Endothelial cell of umbilical vein (primary cell): ENCODE data around the gene HNRNPU. TPM values are rescaled to one million over a fixed set of nuclear protein-coding genes. Genes with fewer than 3 reads are reported as not detected.

Source experiments
- BruUV-seq: library from RNA; stranded (reverse); fragments of 400-500 nt; replicated peaks from 2 replicates; lab custom pipeline; 2021; lab: Mats Ljungman, UMichigan
- CTCF ChIA-PET: fragments of 300-600, 350-600 bp; sonication (Branson Sonifier 250); formaldehyde crosslinking; loops from one replicate; lab custom pipeline; 2021; ENCODE audit warnings: antibody characterized with exemption, inconsistent platforms; lab: Charles Lee
- POLR2A ChIA-PET: fragments of 300-600, 350-600 bp; sonication (Branson Sonifier 250); formaldehyde crosslinking; loops from one replicate; lab custom pipeline; 2021; ENCODE audit warnings: antibody characterized with exemption, inconsistent platforms; lab: Charles Lee
- DNase-seq: peaks from one replicate; pipeline ENCODE4 v3.0.0-alpha.2; 2011; ENCODE audit warnings: low read depth, low spot score
- FAIRE-seq: peaks from 2 replicates; lab custom pipeline; 2011; peaks lifted over from hg19 to GRCh38; lab: Jason Lieb, UNC
- H2AFZ ChIP-seq: 2 replicates; pipeline ENCODE4 v1.6.0; 2012; ENCODE audit warnings: low read depth, low read length, control low read depth, inconsistent platforms
- H3K27ac ChIP-seq: 2 replicates; pipeline ENCODE4 v1.5.1; 2011; ENCODE audit warnings: low read depth, mild to moderate bottlenecking, control low read depth, low read length, moderate library complexity; ENCODE audit not compliant: insufficient read depth
- H3K27me3 ChIP-seq, 2 experiments: 2 replicates each; pipeline versions ENCODE4 v1.6.0 to v1.6.1; 2011; ENCODE audit warnings: low read length in 2 of 2, mixed read lengths in 1 of 2; ENCODE audit not compliant: control insufficient read depth in 2 of 2, insufficient read depth in 2 of 2
- H3K36me3 ChIP-seq, 2 experiments: 2 replicates in 1 of 2; 3 replicates in 1 of 2; pipeline ENCODE4 v1.5.1; 2011; ENCODE audit warnings: low read length in 2 of 2, mild to moderate bottlenecking in 1 of 2, moderate library complexity in 1 of 2; ENCODE audit not compliant: control insufficient read depth in 2 of 2, insufficient read depth in 2 of 2; ENCODE audit errors: extremely low read depth in 1 of 2
- H3K4me1 ChIP-seq: 3 replicates; pipeline ENCODE4 v1.5.1; 2011; ENCODE audit warnings: mild to moderate bottlenecking, low read length; ENCODE audit not compliant: control insufficient read depth, insufficient read depth; ENCODE audit errors: extremely low read depth
- H3K4me2 ChIP-seq: 2 replicates; pipeline ENCODE4 v1.6.1; 2011; ENCODE audit warnings: low read length, control low read depth, mixed read lengths; ENCODE audit not compliant: insufficient read depth
- H3K4me3 ChIP-seq, 3 experiments: fragments of 200-600 bp in 1 of 3; sonication (generic), shearing (Covaris generic) in 1 of 3; replicated peaks in 1 of 3; 2 replicates each; pipeline ENCODE4 v1.5.1; 2011 to 2016; ENCODE audit warnings: control low read depth in 3 of 3, low read length in 3 of 3, mild to moderate bottlenecking in 2 of 3, inconsistent platforms in 1 of 3, low read depth in 1 of 3, moderate library complexity in 1 of 3; ENCODE audit not compliant: insufficient read depth in 1 of 3
- H3K79me2 ChIP-seq: 2 replicates; pipeline ENCODE4 v1.6.0; 2012; ENCODE audit warnings: low read length, inconsistent platforms; ENCODE audit not compliant: control insufficient read depth, insufficient read depth
- H3K9ac ChIP-seq: replicated peaks from 2 replicates; pipeline ENCODE3; 2011; ENCODE audit warnings: low read length, control low read depth; ENCODE audit not compliant: insufficient read depth; ENCODE audit errors: extremely low read depth
- H3K9me1 ChIP-seq: replicated peaks from 3 replicates; pipeline ENCODE4 v1.6.0; 2011; ENCODE audit warnings: mild to moderate bottlenecking, low read length; ENCODE audit not compliant: control insufficient read depth, insufficient read depth; ENCODE audit errors: extremely low read depth
- H3K9me3 ChIP-seq: replicated peaks from 2 replicates; pipeline ENCODE4 v1.5.1; 2012; ENCODE audit warnings: low read length, inconsistent platforms; ENCODE audit not compliant: control insufficient read depth, insufficient read depth
- H4K20me1 ChIP-seq: replicated peaks from 2 replicates; pipeline ENCODE3; 2011; ENCODE audit warnings: mild to moderate bottlenecking, low read length; ENCODE audit not compliant: control insufficient read depth, insufficient read depth; ENCODE audit errors: extremely low read depth
- CTCF ChIP-seq, 2 donors: IDR thresholded peaks; 1 replicate in 1 of 2; 2 replicates in 1 of 2; pipeline ENCODE4 v1.5.1; 2011; ENCODE audit warnings: low read length in 2 of 2, mild to moderate bottlenecking in 2 of 2, moderate library complexity in 2 of 2, control low read depth in 1 of 2, inconsistent platforms in 1 of 2, low read depth in 1 of 2; ENCODE audit not compliant: insufficient read depth in 1 of 2; ENCODE audit errors: extremely low read depth in 1 of 2
- EZH2 ChIP-seq: IDR thresholded peaks from 2 replicates; pipeline ENCODE4 v1.6.1; 2012; ENCODE audit warnings: borderline replicate concordance, low read depth, mild to moderate bottlenecking, moderate library complexity, low read length, inconsistent platforms; ENCODE audit not compliant: severe bottlenecking
- FOS ChIP-seq: IDR thresholded peaks from 2 replicates; pipeline ENCODE4 v1.6.1; 2011; ENCODE audit warnings: mild to moderate bottlenecking, low read length, moderate library complexity, borderline replicate concordance; ENCODE audit not compliant: insufficient read depth
- GATA2 ChIP-seq: IDR thresholded peaks from 2 replicates; pipeline ENCODE4 v1.7.0; 2011; ENCODE audit warnings: low read depth, mild to moderate bottlenecking, moderate library complexity, mixed read lengths, low read length; ENCODE audit not compliant: insufficient read length, insufficient read depth
- JUN ChIP-seq: IDR thresholded peaks from 2 replicates; pipeline ENCODE4 v1.6.1; 2011; ENCODE audit warnings: borderline replicate concordance, low read depth; ENCODE audit not compliant: insufficient read length, insufficient read depth
- MAX ChIP-seq: IDR thresholded peaks from 2 replicates; pipeline ENCODE4 v1.6.1; 2011; ENCODE audit not compliant: insufficient read depth, insufficient read length
- MYC ChIP-seq: IDR thresholded peaks from one replicate; pipeline ENCODE4 v1.6.1; 2011; ENCODE audit warnings: mild to moderate bottlenecking, low read depth, low read length
- POLR2A ChIP-seq: IDR thresholded peaks from 2 replicates; pipeline ENCODE4 v1.6.1; 2012; ENCODE audit warnings: low read depth, mild to moderate bottlenecking, control low read depth, low read length
- POLR2AphosphoS5 ChIP-seq: IDR thresholded peaks from 2 replicates; pipeline ENCODE4 v1.6.1; 2012; ENCODE audit warnings: low read depth, mild to moderate bottlenecking, control low read depth, low read length, moderate library complexity; ENCODE audit not compliant: insufficient read depth
- dilution Hi-C: fragments of 300-500 bp; cut with MboI; formaldehyde crosslinking; loops from one replicate; pipeline ENCODE4 v1.15.0; 2019; ENCODE audit warnings: low sequenced_read_pairs; ENCODE audit not compliant: extremely low pct_ligation_motif_present
- intact Hi-C: fragments of 100-400 bp; cut with micrococcal nuclease; formaldehyde crosslinking; loops from one replicate; pipeline ENCODE4 v1.10.0; 2022
- polyA plus RNA-seq, 4 experiments: library from polyadenylated mRNA; depleted of rRNA in 3 of 4; stranded (reverse) in 3 of 4; unstranded in 1 of 4; fragments of >200 nt; gene quantifications; 2 replicates each; pipeline versions ENCODE4 v1.2.1 to v1.2.3, GENCODE V29; 2011 to 2012; ENCODE audit warnings: missing spikeins in 1 of 4
- total RNA-seq: library from RNA; stranded (reverse); gene quantifications from 2 replicates; pipeline ENCODE4 v1.2.3, GENCODE V29; 2021

HNRNPU gene
- total and polyA plus RNA-seq, 2 donors (not counting 3 experiments of a cell fraction or from before 2014, with no cell fraction given), result 68.7 to 417 TPM

- intact Hi-C loops (no loop called here), dilution Hi-C loops (no loop called here)
- no peak for FAIRE-seq
- Histone ChIP-seq H3K4me1 (peaks cover 30% of the 10 kb centered on the region), H3K36me3 (peaks cover 12 to 47% of the 10 kb centered on the region in 2 experiments), H4K20me1 (peaks cover 27% of the 10 kb centered on the region), H3K9me1 (no peaks in the 10 kb centered on the region), H3K4me3 (peak overlapping the region; percentile 86 to 97 (median 96)), H2AFZ (no peak overlapping the region), H3K27ac (no peak overlapping the region), H3K9me3 (no peaks in the 10 kb centered on the region), H3K27me3 (no peaks in the 10 kb centered on the region), H3K79me2 (peaks cover 79% of the 10 kb centered on the region), H3K4me2 (peak overlapping the region; percentile 94), H3K9ac (peak overlapping the region; percentile 92)
- peak; percentile 24 for TF ChIP-seq FOS
- TF ChIP-seq MAX, result no peak
- no peak for TF ChIP-seq JUN
- TF ChIP-seq POLR2A, result no peak
- POLR2A ChIA-PET, result interaction anchor here (0.6 kb wide), 1 partner anchor 8 kb away, joined by 4 read pairs; no protein-coding TSS in a partner anchor
- BruUV-seq, result no TSS peak
- CTCF ChIA-PET, result interaction anchor here (1.4 to 6.6 kb wide), 6 partner anchors 11 to 181 kb away, joined by 4 to 104 read pairs (median 19); partner anchors contain the start of gene COX20
- no peak for DNase-seq
Measured at GRCh38 chr1:244860914-244861610, 3.3 kb downstream of the HNRNPU start.

GRCh38 chr1:244860078-244860477 lies 4.3 kb downstream of the HNRNPU start:
- peaks cover 16 to 55% of the 10 kb centered on the region in 2 experiments for H3K36me3 ChIP-seq
- POLR2A ChIA-PET, result no interaction called here
- H3K79me2 ChIP-seq, result peaks cover 89% of the 10 kb centered on the region
- no peak for FAIRE-seq
- no peak overlapping the region for H2AFZ ChIP-seq
- H3K9me1 ChIP-seq, result no peaks in the 10 kb centered on the region
- no peaks in the 10 kb centered on the region for H3K9me3 ChIP-seq
- peak overlapping the region in 1 of 3 experiments; percentile 97 for H3K4me3 ChIP-seq
- H3K9ac ChIP-seq, result no peak overlapping the region
- H3K27ac ChIP-seq, result no peak overlapping the region
- H4K20me1 ChIP-seq, result peaks cover 27% of the 10 kb centered on the region
- no TSS peak for BruUV-seq
- H3K27me3 ChIP-seq, result no peaks in the 10 kb centered on the region
- CTCF ChIA-PET, result interaction anchor here (2.3 to 6.6 kb wide), 3 partner anchors 10 to 183 kb away, joined by 13 to 104 read pairs (median 15); no protein-coding TSS in a partner anchor
- intact Hi-C loops (no loop called here), dilution Hi-C loops (no loop called here)
- H3K4me2 ChIP-seq, result peak overlapping the region; percentile 94
- TF ChIP-seq JUN, result no peak
- TF ChIP-seq POLR2A, result no peak
- no peak for TF ChIP-seq EZH2
- no peak for TF ChIP-seq MYC
- no peak for TF ChIP-seq CTCF (IDR thresholded peaks at IDR 0.05; ENCODE audit: extremely low read depth in 1 of 2, insufficient read depth in 1 of 2, low read depth in 1 of 2, low read length in 2 of 2)
- TF ChIP-seq GATA2, result no peak
- no peak for TF ChIP-seq POLR2AphosphoS5
- no peak for TF ChIP-seq FOS
- no peak for TF ChIP-seq MAX
- peaks cover 27% of the 10 kb centered on the region for H3K4me1 ChIP-seq
- no peak for DNase-seq
